LNCaP clone FGC (cell line): ENCODE measurements around the gene GCN1.

Source experiments
- DNase-seq: peaks from one replicate; pipeline ENCODE4 v3.0.0-alpha.2; 2011; ENCODE audit warnings: low read depth
- H3K4me3 ChIP-seq: 2 replicates; pipeline ENCODE4 v1.5.1; 2011; ENCODE audit warnings: mild to moderate bottlenecking, low read depth, low read length, control low read depth
- CTCF ChIP-seq: IDR thresholded peaks from 2 replicates; pipeline ENCODE4 v1.5.1; 2012; ENCODE audit warnings: mild to moderate bottlenecking; ENCODE audit not compliant: control insufficient read depth, insufficient read depth; ENCODE audit errors: extremely low read depth

Gene GCN1

GRCh38 chr12:120101617-120102016 lies 92.9 kb downstream of the GCN1 start:
- no peak for TF ChIP-seq CTCF
- peak overlapping the region; percentile 17 for H3K4me3 ChIP-seq
- DNase-seq: no peak

- peak; percentile 45 for DNase-seq
- peak overlapping the region; percentile 17 for H3K4me3 ChIP-seq
- TF ChIP-seq CTCF: no peak
These were observed 93.3 kb downstream of the GCN1 start for GRCh38 chr12:120101182-120101581.

GRCh38 chr12:120100630-120101029 lies 93.9 kb downstream of the GCN1 start:
- no peak for TF ChIP-seq CTCF
- peak; percentile 50 for DNase-seq
- H3K4me3 ChIP-seq: peak overlapping the region; percentile 17

GRCh38 chr12:120099738-120100137 lies 94.8 kb downstream of the GCN1 start:
- no peak for TF ChIP-seq CTCF
- DNase-seq: no peak
- H3K4me3 ChIP-seq: no peak overlapping the region

- no peak for TF ChIP-seq CTCF
- no peak for DNase-seq
- H3K4me3 ChIP-seq: no peak overlapping the region
These were observed 95.6 kb downstream of the GCN1 start for GRCh38 chr12:120098756-120099470.

- DNase-seq: no peak
- TF ChIP-seq CTCF: no peak
- H3K4me3 ChIP-seq: no peak overlapping the region
These were observed 97.8 kb downstream of the GCN1 start for GRCh38 chr12:120096671-120097202.

GRCh38 chr12:120095736-120096135 lies 98.8 kb downstream of the GCN1 start:
- no peak for DNase-seq
- no peak for TF ChIP-seq CTCF
- H3K4me3 ChIP-seq: no peak overlapping the region
